ES-I3 (cell line): ENCODE results near the gene RYR2.

Source experiments
- H3K36me3 ChIP-seq: 2 replicates; pipeline ENCODE4 v1.6.1; 2013; ENCODE audit warnings: mild to moderate bottlenecking, low read length, control low read depth, moderate library complexity; ENCODE audit not compliant: insufficient read depth
- H3K4me1 ChIP-seq: 2 replicates; pipeline ENCODE4 v1.6.1; 2013; ENCODE audit warnings: mild to moderate bottlenecking, control low read depth, low read length; ENCODE audit not compliant: insufficient read depth
- H3K9ac ChIP-seq: 2 replicates; pipeline ENCODE4 v1.6.1; 2013; ENCODE audit warnings: low read depth, mild to moderate bottlenecking, low read length, moderate library complexity
- H3K9me3 ChIP-seq: 2 replicates; pipeline ENCODE4 v1.6.1; 2013; ENCODE audit warnings: mild to moderate bottlenecking, low read length, moderate library complexity; ENCODE audit not compliant: control insufficient read depth, insufficient read depth

The RYR2 gene

DNA sequence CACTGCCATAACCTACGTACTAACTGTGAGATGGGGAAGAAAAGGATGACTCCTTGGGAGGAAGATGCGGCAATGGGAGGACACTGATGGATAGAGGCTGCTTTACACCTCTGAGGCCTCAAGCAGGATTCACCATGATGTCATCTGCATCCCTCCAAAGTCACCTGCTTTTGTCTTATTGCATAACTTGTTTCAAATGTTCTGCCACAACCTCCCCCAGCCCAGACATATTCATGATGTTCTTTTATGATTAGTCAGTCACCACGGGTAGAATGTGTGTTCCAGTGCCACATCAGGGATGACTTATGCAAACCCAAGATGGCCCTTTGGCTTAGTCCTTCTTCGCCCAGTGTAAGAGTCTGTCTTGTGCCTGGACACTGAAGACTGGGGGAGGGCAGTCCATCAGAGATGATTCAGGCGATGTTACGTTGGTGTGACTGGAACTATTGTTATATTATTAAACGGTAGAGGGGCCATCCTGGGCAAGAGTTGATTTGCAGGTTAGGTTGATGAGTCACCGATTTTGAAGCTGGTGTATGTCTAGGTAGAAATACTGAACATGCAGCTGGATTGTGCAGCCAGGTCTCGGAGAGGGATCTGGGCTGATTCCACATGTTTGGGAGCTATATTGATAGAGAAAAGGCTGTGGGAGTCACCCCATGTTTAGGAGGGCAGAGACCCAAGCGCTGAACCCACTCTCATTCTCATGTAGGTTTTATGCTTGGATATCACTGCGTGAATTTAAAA lies 32.6 kb downstream of the RYR2 start:
- no peaks in the 10 kb centered on the region for H3K36me3 ChIP-seq
- H3K9ac ChIP-seq, result peak overlapping the region; percentile 36

DNA sequence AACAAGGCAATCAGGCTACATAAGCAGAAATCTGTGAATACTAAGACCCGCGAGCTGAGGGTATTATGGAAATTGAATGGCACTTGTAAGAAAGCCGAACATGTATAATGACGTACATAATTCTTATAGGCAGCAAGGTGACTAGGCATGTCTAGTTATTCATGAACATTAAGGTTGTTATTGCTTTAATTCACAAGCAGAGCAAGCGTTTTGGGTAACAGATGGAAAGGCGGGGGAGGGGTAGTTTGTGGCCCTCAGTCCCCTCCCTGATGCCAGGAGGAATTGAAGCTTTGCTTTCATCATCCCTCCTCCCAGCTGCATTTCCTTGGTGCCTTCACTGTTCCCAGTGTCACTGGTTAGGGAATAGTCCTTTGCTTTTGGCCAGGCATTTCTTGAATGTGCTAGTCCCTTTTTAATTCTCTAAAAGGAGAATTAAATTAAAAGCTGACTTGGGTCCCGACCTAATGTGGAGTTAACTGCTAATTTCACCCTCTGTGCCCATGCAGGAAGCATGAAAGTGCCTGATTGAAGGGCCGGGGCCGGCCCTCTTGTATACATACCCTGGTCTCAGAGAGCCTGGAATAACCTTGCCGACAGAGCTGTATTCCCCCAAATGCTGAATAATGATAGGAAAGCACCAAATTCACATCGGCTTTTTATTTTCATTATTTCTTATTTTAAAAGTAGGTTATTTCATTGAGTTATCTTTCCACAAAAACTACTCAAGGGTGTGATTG lies 42.5 kb downstream of the RYR2 start:
- no peaks in the 10 kb centered on the region for H3K9me3 ChIP-seq
- no peaks in the 10 kb centered on the region for H3K36me3 ChIP-seq
- no peak overlapping the region for H3K9ac ChIP-seq
- H3K4me1 ChIP-seq, result peaks cover 11% of the 10 kb centered on the region

More for the DNA sequence above, 32.6 kb downstream of the RYR2 start:
- Histone ChIP-seq H3K4me1 (0 out of 2 replicates have a peak, but pooled peaks cover 4% of the 10 kb centered on the region), H3K9me3 (no peaks in the 10 kb centered on the region)

DNA sequence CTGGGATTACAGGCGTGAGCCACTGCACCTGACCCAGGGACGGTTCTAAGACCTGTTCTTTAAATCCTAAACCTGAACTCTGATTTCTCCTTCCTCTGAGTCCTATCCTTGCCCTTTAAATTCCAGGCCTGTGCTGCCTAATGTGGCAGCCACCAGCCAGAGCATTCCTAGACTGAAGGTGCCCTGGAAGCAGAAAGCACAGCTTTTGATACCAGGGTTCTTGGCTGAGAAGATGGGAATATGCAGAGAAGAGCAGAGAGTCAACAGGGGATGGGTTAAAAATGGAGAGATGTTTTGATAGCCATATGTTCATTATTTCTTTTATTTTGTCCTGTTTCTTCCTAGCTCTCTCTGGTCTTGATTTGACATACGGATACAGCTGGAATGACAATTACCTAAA lies 49.7 kb downstream of the RYR2 start:
- Histone ChIP-seq H3K36me3 (no peaks in the 10 kb centered on the region), H3K9me3 (no peaks in the 10 kb centered on the region), H3K9ac (no peak overlapping the region), H3K4me1 (no peaks in the 10 kb centered on the region; the same call in 1 of the 2 replicates)

DNA sequence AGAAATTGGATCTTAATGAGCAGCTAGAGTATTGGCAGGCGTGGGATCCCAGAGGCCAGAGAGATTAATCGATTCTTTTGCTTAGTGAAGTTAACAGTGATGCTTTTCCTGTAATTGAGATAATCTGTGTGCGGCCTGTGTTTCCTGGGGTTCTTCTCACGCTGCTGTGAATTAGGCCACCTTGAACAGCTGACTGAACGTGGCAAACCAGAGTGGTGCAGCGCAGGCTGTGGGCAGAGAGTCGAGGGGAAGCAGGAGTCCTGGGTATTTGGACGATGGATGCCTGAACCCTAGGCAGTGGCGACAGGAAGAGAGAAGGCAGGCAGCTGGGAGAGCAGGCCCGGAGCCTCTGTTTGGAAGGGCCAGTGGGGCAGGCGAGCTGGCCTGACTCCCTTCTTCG lies 51.7 kb downstream of the RYR2 start:
- Histone ChIP-seq H3K9ac (no peak overlapping the region), H3K4me1 (no peaks in the 10 kb centered on the region), H3K9me3 (no peaks in the 10 kb centered on the region), H3K36me3 (no peaks in the 10 kb centered on the region)

DNA sequence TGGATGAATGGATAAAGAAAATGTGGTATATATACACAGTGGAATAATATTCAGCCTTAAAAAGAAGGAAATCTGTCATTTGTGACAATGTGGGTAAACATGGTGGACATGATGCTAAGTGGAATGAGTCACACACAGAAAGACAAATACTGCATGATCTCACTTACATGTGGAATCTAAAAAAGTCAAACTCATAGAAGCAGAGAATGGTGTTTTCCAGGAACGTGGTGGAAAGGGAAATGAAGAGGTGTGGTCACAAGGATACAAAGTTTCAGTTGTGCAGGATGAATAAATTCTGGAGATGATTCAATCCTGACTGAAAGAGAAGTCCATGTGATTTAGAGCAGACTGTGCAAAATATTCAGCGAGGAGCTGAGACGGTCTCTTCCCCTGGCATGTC lies 56.6 kb downstream of the RYR2 start:
- H3K4me1 ChIP-seq, result no peaks in the 10 kb centered on the region
- H3K9ac ChIP-seq, result no peak overlapping the region
- no peaks in the 10 kb centered on the region for H3K9me3 ChIP-seq
- no peaks in the 10 kb centered on the region for H3K36me3 ChIP-seq

DNA sequence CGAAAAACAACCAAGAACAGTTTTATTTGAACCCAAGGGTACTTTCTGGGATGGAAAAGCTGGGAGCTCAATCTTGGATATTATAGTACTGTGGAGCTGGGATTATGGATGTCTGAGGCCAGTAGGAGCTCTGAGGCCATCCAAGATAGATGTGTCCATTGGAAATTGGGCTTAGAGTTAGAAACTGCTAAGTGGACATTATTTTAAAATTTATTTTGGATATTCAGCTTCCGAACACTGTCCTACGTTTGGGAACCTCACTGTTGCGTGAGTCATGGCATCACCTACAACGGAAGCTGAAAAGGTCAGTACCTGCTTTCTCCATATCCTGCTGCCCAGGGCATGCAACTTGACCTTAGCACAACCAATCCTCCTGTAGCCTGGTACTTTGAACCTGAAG lies 61.0 kb downstream of the RYR2 start:
- Histone ChIP-seq H3K4me1 (peaks cover 3% of the 10 kb centered on the region; the same call in 1 of the 2 replicates), H3K36me3 (no peaks in the 10 kb centered on the region), H3K9me3 (no peaks in the 10 kb centered on the region), H3K9ac (no peak overlapping the region)

DNA sequence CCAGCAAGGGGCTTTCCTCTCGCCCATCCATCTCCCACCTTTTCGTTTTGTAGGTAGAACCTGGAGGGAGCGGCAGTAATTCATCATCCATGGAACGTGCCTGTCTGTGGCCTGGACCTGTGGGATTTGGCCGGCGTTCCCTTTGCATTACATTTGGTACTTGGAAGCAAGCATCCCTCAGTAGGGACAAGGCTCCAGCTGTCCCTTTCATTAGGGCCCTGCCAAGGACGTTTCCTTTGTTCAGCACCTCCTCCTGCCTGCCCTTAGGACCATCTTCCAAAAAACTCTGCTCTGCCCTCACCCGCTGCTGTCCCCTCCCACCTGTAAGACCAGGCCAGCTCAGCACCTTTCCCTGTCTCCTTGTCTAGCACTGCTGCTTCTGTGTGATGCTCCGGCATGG lies 62.1 kb downstream of the RYR2 start:
- H3K9ac ChIP-seq, result no peak overlapping the region
- H3K9me3 ChIP-seq, result no peaks in the 10 kb centered on the region
- no peaks in the 10 kb centered on the region for H3K36me3 ChIP-seq
- H3K4me1 ChIP-seq, result peaks cover 3% of the 10 kb centered on the region; the same call in 1 of the 2 replicates

DNA sequence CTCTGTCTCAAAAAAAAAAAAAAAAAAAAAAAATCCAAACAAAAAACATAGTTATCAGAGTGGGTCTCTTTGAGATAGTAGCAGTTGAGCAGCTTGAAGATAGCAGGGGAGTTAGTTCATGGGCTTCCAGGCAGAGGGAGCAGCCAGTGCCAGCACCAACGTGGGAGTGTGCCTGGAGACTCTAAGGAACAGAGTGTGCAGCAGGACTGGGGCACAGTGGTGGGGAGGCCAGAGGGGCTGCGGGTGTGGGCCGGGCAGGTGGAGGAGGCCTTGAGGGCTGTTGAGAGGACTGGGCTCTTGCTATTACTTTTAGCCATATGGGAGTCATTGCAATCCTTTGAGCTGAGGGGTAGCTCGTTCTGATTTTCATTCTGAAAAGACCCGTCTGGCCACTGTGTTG lies 63.8 kb downstream of the RYR2 start:
- H3K9me3 ChIP-seq, result no peaks in the 10 kb centered on the region
- no peaks in the 10 kb centered on the region for H3K36me3 ChIP-seq
- H3K9ac ChIP-seq, result no peak overlapping the region
- H3K4me1 ChIP-seq, result peaks cover 3% of the 10 kb centered on the region; the same call in 1 of the 2 replicates

DNA sequence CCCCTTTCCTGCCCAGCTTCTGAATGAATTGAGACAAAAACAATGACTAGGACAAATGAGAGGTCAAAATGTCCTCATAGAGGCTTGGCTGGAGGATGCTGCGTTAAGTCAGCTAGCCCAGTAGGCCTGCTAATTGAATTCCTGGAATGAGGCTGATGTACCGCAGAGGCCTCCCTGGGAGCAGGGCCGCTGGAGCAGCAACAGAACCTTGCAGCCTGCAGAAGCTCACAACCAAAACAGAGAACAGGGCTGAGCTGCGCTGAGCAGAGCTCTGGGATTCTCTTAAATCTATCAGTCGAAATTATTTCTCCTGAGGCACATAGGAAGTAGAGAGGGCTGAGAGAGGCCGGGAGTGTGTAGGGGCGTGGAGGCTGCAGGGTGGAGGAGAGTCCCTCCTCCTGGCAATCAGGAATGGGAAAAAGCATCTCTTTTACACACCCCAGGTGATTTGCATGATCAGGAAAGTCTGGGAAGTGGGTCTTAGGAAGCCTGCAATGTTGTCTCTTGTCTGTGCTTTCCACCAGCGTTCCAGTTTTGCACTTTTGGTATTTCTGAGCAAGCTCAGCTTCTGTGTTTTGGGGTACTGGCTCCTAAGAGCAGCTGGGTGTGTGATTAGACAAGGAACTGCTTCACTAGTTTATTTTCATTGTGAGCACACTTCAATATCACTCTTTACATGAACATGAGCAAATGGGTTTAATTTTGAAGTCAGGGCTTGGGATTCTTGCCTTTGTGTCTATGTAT lies 66.5 kb downstream of the RYR2 start:
- Histone ChIP-seq H3K9ac (no peak overlapping the region), H3K4me1 (peaks cover 3% of the 10 kb centered on the region; the same call in 1 of the 2 replicates), H3K36me3 (no peaks in the 10 kb centered on the region), H3K9me3 (no peaks in the 10 kb centered on the region)

DNA sequence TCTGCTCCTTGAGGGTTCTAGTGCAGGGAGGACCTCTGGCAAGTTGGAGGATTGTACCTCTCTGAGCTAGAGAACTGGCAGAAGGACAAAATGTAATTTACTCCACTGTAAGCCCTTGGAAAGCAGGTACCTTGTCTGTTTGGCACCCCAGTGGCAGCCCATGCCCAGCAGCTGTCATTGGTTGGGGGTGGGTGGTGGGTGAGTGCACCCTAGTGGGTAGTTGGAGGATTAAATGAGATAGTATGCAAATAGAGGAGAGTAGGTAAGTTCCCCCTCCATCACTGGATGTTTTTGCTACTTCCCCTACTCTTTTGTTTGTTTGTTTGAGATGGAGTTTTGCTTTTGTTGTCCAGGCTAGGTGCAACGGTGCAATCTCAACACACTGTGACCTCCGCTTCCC lies 69.8 kb downstream of the RYR2 start:
- H3K36me3 ChIP-seq, result no peaks in the 10 kb centered on the region; the same call in 1 of the 2 replicates
- peaks cover 2% of the 10 kb centered on the region; the same call in 1 of the 2 replicates for H3K9me3 ChIP-seq
- H3K9ac ChIP-seq, result no peak overlapping the region

DNA sequence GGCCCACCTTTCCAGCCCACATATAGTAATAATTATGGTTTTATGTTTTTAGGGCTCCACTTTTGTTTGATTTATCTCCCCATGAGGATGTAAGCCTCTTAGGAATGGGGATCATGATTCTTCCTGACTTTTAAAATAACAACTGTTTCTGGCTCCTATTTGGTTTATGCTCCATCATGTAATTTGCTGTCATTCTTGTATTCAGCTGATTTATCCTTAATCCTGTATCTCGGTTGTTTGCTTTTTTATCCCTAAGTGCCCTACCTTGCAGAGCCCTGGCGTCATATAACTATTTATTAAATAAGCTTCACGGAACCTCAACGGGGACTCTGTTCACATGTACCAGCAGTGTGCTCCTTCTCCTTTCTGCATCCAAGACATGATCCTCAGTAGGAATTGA lies 70.7 kb downstream of the RYR2 start:
- Histone ChIP-seq H3K9me3 (peaks cover 2% of the 10 kb centered on the region; the same call in 1 of the 2 replicates), H3K36me3 (no peaks in the 10 kb centered on the region; the same call in 1 of the 2 replicates), H3K9ac (no peak overlapping the region), H3K4me1 (no peaks in the 10 kb centered on the region)

More for the DNA sequence above, 69.8 kb downstream of the RYR2 start:
- H3K4me1 ChIP-seq, result no peaks in the 10 kb centered on the region

DNA sequence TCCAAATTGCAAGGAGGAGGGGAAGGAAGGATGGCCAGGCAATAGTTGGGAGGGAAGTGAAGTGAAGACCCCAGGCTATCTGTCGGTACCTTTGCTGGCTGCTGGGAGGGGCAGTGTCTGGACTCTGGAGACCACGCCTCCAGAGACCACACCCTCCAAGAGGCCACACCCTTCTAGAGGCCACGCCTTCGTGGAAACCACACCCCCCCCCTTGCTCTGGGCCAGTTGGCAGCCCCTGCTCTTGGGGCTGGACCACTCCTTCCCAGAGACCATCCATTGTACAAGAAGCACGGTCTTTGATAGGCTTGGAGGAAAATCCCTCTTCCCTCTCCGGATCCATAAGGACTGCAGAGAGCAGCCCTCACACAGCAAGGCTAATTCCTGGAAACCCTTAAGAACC lies 73.1 kb downstream of the RYR2 start:
- Histone ChIP-seq H3K9me3 (peaks cover 2% of the 10 kb centered on the region; the same call in 1 of the 2 replicates), H3K36me3 (no peaks in the 10 kb centered on the region; the same call in 1 of the 2 replicates), H3K9ac (no peak overlapping the region), H3K4me1 (no peaks in the 10 kb centered on the region)

DNA sequence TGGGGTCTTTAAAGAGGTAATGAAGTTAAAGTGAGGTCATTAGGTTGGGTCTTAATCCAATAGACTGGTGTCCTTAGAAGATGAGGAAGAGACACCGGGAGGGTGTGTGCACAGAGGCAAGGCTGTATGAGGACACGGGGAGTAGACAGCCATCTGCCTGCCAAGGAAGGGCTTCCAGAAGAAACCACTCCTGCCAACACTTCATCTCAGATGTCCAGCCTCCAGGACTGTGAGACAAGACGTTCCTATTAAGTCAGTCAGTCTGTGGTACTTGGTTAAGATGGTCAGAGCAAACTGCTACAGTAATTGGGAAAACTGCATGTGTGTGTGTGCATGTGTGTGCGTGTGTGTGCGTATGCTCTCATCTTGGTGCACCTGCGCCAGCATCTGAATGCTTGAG lies 77.1 kb downstream of the RYR2 start:
- H3K9me3 ChIP-seq, result peaks cover 2% of the 10 kb centered on the region; the same call in 1 of the 2 replicates
- no peaks in the 10 kb centered on the region; the same call in 1 of the 2 replicates for H3K36me3 ChIP-seq
- no peaks in the 10 kb centered on the region for H3K4me1 ChIP-seq
- no peak overlapping the region for H3K9ac ChIP-seq

DNA sequence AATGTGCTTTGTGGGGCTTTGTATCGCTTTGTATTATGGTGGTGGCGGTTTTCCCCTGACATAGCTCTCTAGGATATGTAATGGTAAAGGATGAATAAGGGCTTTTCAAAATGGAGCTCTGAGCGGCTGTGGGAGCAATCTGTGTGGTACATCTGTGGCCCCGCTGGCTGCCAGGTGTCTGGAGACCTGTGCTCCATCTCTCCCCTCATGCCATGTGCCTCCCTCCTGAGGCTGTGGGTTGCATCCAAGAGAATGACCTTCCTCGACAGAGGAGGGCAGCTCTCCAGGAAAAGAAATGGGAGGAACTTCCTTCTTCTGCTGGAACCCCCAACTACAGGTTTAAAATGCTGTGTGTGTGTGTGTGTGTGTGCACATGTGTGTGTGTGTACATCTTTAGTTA lies 78.7 kb downstream of the RYR2 start:
- H3K36me3 ChIP-seq, result no peaks in the 10 kb centered on the region; the same call in 1 of the 2 replicates
- no peaks in the 10 kb centered on the region for H3K4me1 ChIP-seq
- no peak overlapping the region for H3K9ac ChIP-seq
- H3K9me3 ChIP-seq, result peaks cover 2% of the 10 kb centered on the region; the same call in 1 of the 2 replicates
